Measurements from ENCODE around the gene PRR12. TPM values are rescaled to one million over a fixed set of nuclear protein-coding genes. Genes with fewer than 3 reads are reported as not detected.
A peak's percentile ranks its signal among the peaks of the same experiment; 100 is the strongest.

PRR12 gene
- polyA plus RNA-seq: 10 to 100 TPM in 1 of 3 donors, 1 to 10 TPM in 2; 5.1 to 11.5 (median 7.3) TPM

GRCh38 chr19:49590971-49591730 lies at the start of gene PRR12:
TSS of gene PRR12 (plus strand) at chr19:49591182. CDS start at chr19:49591655, 473 bp downstream.
- H3K27ac ChIP-seq (ENCODE audit: low read depth, low read length): peak within 1 kb of the TSS; percentile 76
- 0 to 1% (median 0%) methylated on average over 22 to 60 of the region's 66 CpGs for WGBS, 3 donors

GRCh38 chr19:49541914-49542313 lies 49.1 kb upstream of the PRR12 start:
- 89 to 94% (median 92%) methylated on average over 6 of the region's 6 CpGs for WGBS, 3 donors
- H3K27ac ChIP-seq (ENCODE audit: low read depth, low read length): no peak overlapping the region

- no peak overlapping the region for H3K27ac ChIP-seq (ENCODE audit: low read depth, low read length)
- WGBS, 3 donors: 90 to 95% (median 94%) methylated on average over 16 of the region's 16 CpGs
Observed at GRCh38 chr19:49542446-49542845, 48.5 kb upstream of the PRR12 start.

GRCh38 chr19:49543032-49543431 lies 48.0 kb upstream of the PRR12 start:
- WGBS, 3 donors: 91 to 93% (median 92%) methylated on average over 14 of the region's 14 CpGs

GRCh38 chr19:49544154-49544553 lies 46.8 kb upstream of the PRR12 start:
- H3K27ac ChIP-seq (ENCODE audit: low read depth, low read length): no peak overlapping the region
- 62 to 78% (median 75%) methylated on average over 5 of the region's 5 CpGs for WGBS, 3 donors

More at GRCh38 chr19:49543032-49543431, 48.0 kb upstream of the PRR12 start:
- H3K27ac ChIP-seq (ENCODE audit: low read depth, low read length): no peak overlapping the region

GRCh38 chr19:49546825-49547565 lies 44.0 kb upstream of the PRR12 start:
- 5 to 9% (median 7%) methylated on average over 9 of the region's 9 CpGs for WGBS, 3 donors

GRCh38 chr19:49549045-49549444 lies 41.9 kb upstream of the PRR12 start:
- H3K27ac ChIP-seq (ENCODE audit: low read depth, low read length): no peak overlapping the region
- WGBS, 3 donors: 62 to 71% (median 69%) methylated on average over 13 of the region's 13 CpGs

More at GRCh38 chr19:49546825-49547565, 44.0 kb upstream of the PRR12 start:
- H3K27ac ChIP-seq (ENCODE audit: low read depth, low read length): no peak overlapping the region

- 76 to 93% (median 82%) methylated on average over 7 of the region's 7 CpGs for WGBS, 3 donors
- no peak overlapping the region for H3K27ac ChIP-seq (ENCODE audit: low read depth, low read length)
Observed at GRCh38 chr19:49551531-49551930, 39.5 kb upstream of the PRR12 start.

- WGBS, 3 donors: 71 to 85% (median 74%) methylated on average over 11 of the region's 11 CpGs
- no peak overlapping the region for H3K27ac ChIP-seq (ENCODE audit: low read depth, low read length)
Observed at GRCh38 chr19:49552749-49553148, 38.2 kb upstream of the PRR12 start.

GRCh38 chr19:49553451-49554271 lies 37.3 kb upstream of the PRR12 start:
- 26 to 72% (median 65%) methylated on average over 9 to 10 of the region's 10 CpGs for WGBS, 3 donors
- no peak overlapping the region for H3K27ac ChIP-seq (ENCODE audit: low read depth, low read length)

- no peak overlapping the region for H3K27ac ChIP-seq (ENCODE audit: low read depth, low read length)
- 43 to 51% (median 50%) methylated on average over 17 of the region's 17 CpGs for WGBS, 3 donors
Observed at GRCh38 chr19:49554701-49555181, 36.2 kb upstream of the PRR12 start.

GRCh38 chr19:49555600-49556411 lies 35.2 kb upstream of the PRR12 start:
- 49 to 90% (median 86%) methylated on average over 45 to 50 of the region's 53 CpGs for WGBS, 3 donors
- H3K27ac ChIP-seq (ENCODE audit: low read depth, low read length): peak overlapping the region; percentile 54

- no peak overlapping the region for H3K27ac ChIP-seq (ENCODE audit: low read depth, low read length)
- WGBS, 3 donors: 45 to 90% (median 90%) methylated on average over 66 of the region's 66 CpGs
Observed at GRCh38 chr19:49556412-49557398, 34.3 kb upstream of the PRR12 start.

- H3K27ac ChIP-seq (ENCODE audit: low read depth, low read length): no peak overlapping the region
- 64 to 95% (median 90%) methylated on average over 16 to 18 of the region's 18 CpGs for WGBS, 3 donors
Observed at GRCh38 chr19:49557641-49558325, 33.2 kb upstream of the PRR12 start.

- no peak overlapping the region for H3K27ac ChIP-seq (ENCODE audit: low read depth, low read length)
- WGBS, 3 donors: 53 to 82% (median 81%) methylated on average over 6 to 7 of the region's 7 CpGs
Observed at GRCh38 chr19:49558591-49558990, 32.4 kb upstream of the PRR12 start.

GRCh38 chr19:49559443-49559842 lies 31.5 kb upstream of the PRR12 start:
- 60 to 93% (median 88%) methylated on average over 3 of the region's 3 CpGs for WGBS, 3 donors
- H3K27ac ChIP-seq (ENCODE audit: low read depth, low read length): no peak overlapping the region

Measured in adipose tissue (tissue), 3 donors.